HFFc6 (cell line): ENCODE data around the gene PDCD1LG2. TPM values are rescaled to one million over a fixed set of nuclear protein-coding genes. Genes with fewer than 3 reads are reported as not detected.

ENCODE experiments used
- DNase-seq: peaks from one replicate; pipeline ENCODE4 v3.0.0-alpha.2; 2018
- H3K27ac Mint-ChIP-seq: 2 replicates; pipeline ENCODE4 v1.8.0; 2020; ENCODE audit warnings: mild to moderate bottlenecking, mixed read lengths
- H3K27me3 Mint-ChIP-seq: 2 replicates; pipeline ENCODE4 v1.8.0; 2021; ENCODE audit warnings: mild to moderate bottlenecking, moderate library complexity, mixed read lengths; ENCODE audit not compliant: insufficient read depth
- H3K36me3 Mint-ChIP-seq: 2 replicates; pipeline ENCODE4 v1.8.0; 2021; ENCODE audit warnings: low read depth, mixed read lengths
- H3K4me1 Mint-ChIP-seq: 2 replicates; pipeline ENCODE4 v1.8.0; 2020; ENCODE audit warnings: low read depth, mixed read lengths
- H3K4me3 Mint-ChIP-seq: 2 replicates; pipeline ENCODE4 v1.8.0; 2020; ENCODE audit warnings: mild to moderate bottlenecking, moderate library complexity, mixed read lengths
- H3K9me3 Mint-ChIP-seq: 2 replicates; pipeline ENCODE4 v1.8.0; 2020; ENCODE audit warnings: mild to moderate bottlenecking, mixed read lengths
- total RNA-seq, 6 experiments: library from RNA; stranded (reverse); fragmentation: NEBNext Ultra II Directional; extraction: Animal tissue kit (Norgen Biotek cat#: 25700); gene quantifications; 2 replicates in 1 of 6; 3 replicates in 5 of 6; pipeline ENCODE4 v1.2.3, GENCODE V29; 2021
- TF ChIP-seq, protein P1 (sequence below): fragments of 200-600 bp; sonication (generic); IDR thresholded peaks from 2 replicates; pipeline ENCODE4 v1.5.0; 2021; ENCODE audit warnings: antibody characterized with exemption, mild to moderate bottlenecking

Gene PDCD1LG2
- total RNA-seq, 6 experiments from 2014 or later: 31.6 to 50.9 (median 42.6) TPM

DNA sequence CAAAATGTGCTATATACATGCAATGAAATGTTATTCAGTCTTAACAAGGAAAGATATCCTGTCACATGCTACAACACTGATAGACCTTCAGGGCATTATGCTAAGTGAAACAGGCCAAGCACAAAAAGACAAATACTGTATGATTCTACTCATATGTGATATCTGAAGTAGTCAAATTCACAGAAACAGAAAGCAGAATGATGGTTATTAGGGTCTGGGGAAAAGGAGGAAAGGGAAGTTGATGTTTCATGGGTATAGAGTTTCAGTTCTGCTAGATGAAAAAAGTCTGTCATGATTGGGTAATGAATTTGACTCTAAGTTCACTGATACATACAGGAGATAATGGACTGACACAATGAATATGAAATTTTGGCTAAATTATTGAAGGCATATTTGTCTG lies 107.4 kb downstream of the PDCD1LG2 start:
- Mint-ChIP-seq H3K4me1 (peaks cover 34% of the 10 kb centered on the region), H3K4me3 (no peak overlapping the region), H3K36me3 (no peaks in the 10 kb centered on the region), H3K27ac (no peak overlapping the region), H3K9me3 (no peaks in the 10 kb centered on the region), H3K27me3 (peaks cover 2% of the 10 kb centered on the region)
- no peak for DNase-seq
- TF ChIP-seq, protein P1, sequence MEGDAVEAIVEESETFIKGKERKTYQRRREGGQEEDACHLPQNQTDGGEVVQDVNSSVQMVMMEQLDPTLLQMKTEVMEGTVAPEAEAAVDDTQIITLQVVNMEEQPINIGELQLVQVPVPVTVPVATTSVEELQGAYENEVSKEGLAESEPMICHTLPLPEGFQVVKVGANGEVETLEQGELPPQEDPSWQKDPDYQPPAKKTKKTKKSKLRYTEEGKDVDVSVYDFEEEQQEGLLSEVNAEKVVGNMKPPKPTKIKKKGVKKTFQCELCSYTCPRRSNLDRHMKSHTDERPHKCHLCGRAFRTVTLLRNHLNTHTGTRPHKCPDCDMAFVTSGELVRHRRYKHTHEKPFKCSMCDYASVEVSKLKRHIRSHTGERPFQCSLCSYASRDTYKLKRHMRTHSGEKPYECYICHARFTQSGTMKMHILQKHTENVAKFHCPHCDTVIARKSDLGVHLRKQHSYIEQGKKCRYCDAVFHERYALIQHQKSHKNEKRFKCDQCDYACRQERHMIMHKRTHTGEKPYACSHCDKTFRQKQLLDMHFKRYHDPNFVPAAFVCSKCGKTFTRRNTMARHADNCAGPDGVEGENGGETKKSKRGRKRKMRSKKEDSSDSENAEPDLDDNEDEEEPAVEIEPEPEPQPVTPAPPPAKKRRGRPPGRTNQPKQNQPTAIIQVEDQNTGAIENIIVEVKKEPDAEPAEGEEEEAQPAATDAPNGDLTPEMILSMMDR: no peak

DNA sequence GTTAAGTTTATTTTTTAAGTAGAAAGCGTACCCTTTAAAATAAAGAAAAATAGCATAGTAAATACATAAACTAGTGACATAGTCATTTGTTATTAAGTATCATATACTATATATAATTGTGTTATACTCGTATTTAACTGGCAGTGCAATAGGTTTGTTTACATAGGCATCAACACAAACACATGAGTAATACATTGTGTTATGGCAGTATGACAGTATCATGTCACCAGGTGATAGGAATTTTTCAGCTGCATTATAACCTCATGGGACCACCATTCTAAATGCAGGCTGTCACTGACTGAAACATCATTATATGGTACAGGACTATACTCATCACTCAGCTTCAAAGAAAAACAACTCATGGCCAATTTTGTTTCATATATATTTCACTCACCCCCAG lies 110.2 kb downstream of the PDCD1LG2 start:
- Mint-ChIP-seq H3K27ac (no peak overlapping the region), H3K4me3 (no peak overlapping the region), H3K9me3 (no peaks in the 10 kb centered on the region)

More for the DNA sequence above, 110.2 kb downstream of the PDCD1LG2 start:
- no peak for DNase-seq
- H3K4me1 Mint-ChIP-seq: peaks cover 38% of the 10 kb centered on the region
- no peaks in the 10 kb centered on the region; the same call in none of the 2 replicates for H3K27me3 Mint-ChIP-seq
- TF ChIP-seq, protein P1: no peak
- peaks cover 6% of the 10 kb centered on the region; the same call in 1 of the 2 replicates for H3K36me3 Mint-ChIP-seq

Other genes starting within 250 kb of the PDCD1LG2 start
- gene RLN2, start 205.8 kb upstream of the PDCD1LG2 start, total RNA-seq: not detected
- not detected for gene RLN1, start 170.7 kb upstream of the PDCD1LG2 start, total RNA-seq
- gene PLGRKT, start 72.6 kb upstream of the PDCD1LG2 start, total RNA-seq: 10 to 100 TPM; 18.0 to 26.5 (median 21.4) TPM
- gene CD274, start 60.0 kb upstream of the PDCD1LG2 start, total RNA-seq: 10 to 100 TPM; 10.3 to 15.9 (median 13.0) TPM
- 10 to 100 TPM; 25.8 to 35.2 (median 29.8) TPM for gene RIC1, start 118.6 kb downstream of the PDCD1LG2 start, total RNA-seq